HG03045 (cell line): ENCODE measurements around the gene RAPSN.

Source experiments
- ATAC-seq: cut with Tn5 transposase; IDR thresholded peaks from one replicate; pipeline ENCODE4 v1.9.1; 2021; ENCODE audit warnings: mild to moderate bottlenecking, moderate library complexity; ENCODE audit not compliant: unreplicated experiment

The RAPSN gene

DNA sequence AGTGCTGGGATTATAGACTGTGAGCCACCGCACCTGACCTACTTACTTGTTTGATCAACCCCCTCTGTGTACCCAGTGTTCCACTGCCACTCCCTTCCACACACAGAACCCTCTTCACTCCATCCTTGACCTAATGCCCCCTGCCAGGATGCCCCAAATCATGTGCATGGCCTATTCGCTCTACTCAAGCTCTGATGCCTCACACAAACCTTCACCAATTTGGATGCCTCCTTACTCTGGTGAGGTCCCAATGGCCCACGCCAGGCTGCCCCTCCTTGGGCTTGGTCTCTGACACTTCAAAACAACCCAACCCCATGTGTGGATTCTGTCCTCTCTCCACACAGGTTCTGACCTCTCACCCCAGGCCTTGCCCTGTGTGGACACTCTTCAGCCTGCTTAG, 13.2 kb downstream of the RAPSN start:
- ATAC-seq, result no peak

GRCh38 chr11:47434011-47434786, 14.7 kb downstream of the RAPSN start:
- ATAC-seq, result no peak

GRCh38 chr11:47433157-47433556, 15.8 kb downstream of the RAPSN start:
- ATAC-seq, result no peak

GRCh38 chr11:47431356-47432083, 17.4 kb downstream of the RAPSN start:
- no peak for ATAC-seq

GRCh38 chr11:47430524-47430923, 18.4 kb downstream of the RAPSN start:
- ATAC-seq, result no peak

DNA sequence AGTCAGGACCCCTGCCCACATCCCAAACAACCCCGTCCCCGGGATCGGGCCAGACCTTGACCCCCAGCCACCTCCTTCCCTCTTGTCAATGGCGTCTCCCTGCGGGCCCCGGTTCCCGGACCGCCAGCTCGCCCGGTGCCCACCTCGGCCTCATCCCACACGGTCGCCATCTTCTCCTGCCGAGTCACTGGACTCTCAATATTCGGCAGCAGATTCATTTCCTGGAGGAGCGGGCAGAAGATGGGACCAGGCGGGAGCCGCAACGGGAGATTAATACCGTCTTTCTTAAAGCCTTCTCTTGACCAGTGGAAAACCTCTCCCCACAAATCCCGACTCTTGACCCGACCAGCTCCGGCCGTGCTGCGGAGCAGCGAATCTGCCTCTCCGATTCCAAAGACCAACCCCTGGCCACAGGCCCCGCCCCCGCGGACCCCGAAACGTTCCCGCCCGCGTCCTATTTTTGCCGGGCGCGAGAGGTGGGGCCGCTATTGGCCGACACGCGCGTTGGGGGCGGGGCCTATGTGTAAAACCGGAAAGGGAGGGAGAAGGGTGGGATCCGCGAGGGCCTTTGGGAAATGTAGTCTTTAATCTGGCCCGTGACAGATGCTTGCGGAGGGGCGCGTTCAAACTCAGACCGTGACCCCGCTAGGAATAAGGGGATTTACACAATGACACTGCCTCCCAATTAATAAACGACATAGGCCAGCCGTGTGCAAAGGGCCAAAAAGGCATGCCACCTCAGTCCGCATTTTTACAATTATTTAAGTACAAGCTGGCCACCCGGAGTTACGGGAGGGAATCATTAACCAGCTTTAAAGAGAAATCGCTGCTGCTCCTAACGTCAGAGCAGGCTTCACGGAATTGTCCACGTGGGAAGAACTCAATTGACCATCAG, 22.6 kb downstream of the RAPSN start, which contains the start of gene PSMC3:
PSMC3 (minus strand) TSS at position 378 of the 895 bp plus-strand sequence; CDS start at position 218, 160 bp downstream.
- ATAC-seq, result peak; percentile 89

- no peak for ATAC-seq
These were observed 23.3 kb downstream of the RAPSN start for GRCh38 chr11:47425611-47426010.

DNA sequence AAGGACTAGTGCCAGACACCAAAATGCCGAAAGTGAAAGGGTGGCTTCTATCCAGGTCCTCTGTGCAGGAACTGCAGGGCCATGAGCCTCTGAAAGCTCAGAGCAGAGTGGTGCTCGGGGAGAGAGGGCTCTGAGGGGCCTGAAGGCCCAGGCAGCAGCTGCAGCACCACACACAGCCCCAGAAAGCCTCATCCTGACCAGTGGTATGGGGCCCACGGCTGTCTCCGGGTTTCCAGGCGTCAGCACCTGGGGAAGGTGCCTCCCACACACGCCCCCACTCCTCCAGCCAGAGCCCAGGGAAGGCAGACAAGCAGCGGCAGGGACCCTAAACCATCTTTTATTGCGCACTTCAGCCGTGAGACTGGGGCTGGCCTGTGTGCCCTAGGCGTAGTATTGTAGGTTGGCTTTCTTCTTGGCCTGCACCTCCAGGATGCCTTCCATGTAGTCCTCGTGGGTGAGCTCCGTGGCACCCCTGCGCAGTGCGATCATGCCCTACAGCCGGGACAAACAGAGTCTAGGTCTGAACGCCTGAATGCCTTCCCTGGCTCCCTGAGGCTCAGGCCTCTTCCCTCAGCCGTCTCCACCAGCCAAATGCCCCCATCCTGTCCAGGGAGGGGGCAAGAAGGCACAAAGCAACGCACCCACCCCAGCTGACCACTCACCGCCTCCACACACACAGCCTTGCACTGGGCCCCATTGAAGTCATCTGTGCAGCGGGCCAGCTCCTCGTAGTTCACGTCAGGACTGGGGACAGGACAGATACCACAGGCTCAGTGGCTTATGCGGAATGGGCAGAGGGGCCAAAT, 30.3 kb downstream of the RAPSN start:
- no peak for ATAC-seq

- ATAC-seq, result no peak
These were observed 31.2 kb downstream of the RAPSN start for GRCh38 chr11:47417712-47418111.

DNA sequence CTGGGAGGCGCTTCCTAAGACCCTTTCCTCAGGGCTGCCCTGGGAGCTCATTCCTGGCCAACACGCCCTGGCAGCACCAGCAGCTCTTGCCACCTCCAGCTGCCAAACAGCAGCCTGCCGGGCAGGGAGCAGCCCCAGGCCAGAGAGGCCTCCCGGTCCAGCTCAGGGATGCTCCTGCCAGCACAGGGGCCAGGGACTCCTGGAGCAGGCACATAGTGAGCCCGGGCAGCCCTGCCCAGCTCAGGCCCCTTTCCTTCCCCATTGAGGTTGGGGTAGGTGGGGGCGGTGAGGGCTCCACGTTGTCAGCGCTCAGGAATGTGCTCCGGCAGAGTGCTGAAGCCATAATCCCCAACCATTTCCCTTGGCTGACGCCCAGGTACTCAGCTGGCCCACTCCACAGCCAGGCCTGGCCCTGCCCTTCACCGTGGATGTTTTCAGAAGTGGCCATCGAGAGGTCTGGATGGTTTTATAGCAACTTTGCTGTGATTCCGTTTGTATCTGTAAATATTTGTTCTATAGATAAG, 32.9 kb downstream of the RAPSN start:
- no peak for ATAC-seq

DNA sequence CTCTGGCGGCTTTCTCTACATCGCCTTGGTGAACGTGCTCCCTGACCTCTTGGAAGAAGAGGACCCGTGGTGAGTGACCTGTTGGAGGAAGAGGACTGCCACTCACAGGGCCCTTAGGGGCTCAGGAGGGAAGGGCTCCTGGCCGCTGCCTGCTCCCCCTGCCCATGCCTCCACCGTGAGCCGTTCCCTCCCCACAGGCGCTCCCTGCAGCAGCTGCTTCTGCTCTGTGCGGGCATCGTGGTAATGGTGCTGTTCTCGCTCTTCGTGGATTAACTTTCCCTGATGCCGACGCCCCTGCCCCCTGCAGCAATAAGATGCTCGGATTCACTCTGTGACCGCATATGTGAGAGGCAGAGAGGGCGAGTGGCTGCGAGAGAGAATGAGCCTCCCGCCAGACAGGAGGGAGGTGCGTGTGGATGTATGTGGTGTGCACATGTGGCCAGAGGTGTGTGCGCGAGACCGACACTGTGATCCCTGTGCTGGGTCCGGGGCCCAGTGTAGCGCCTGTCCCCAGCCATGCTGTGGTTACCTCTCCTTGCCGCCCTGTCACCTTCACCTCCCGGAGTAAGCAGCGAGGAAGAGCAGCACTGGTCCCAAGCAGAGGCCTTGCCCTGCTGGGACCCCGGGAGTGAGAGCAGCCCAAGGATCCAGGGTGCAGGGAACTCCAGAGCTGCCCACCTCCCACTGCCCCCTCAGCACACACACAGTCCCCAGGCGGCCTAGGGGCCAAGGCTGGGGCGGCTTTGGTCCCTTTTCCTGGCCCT, 33.7 kb downstream of the RAPSN start:
- ATAC-seq, result no peak

- ATAC-seq, result no peak
These were observed 34.3 kb downstream of the RAPSN start for GRCh38 chr11:47414685-47415070.

GRCh38 chr11:47413908-47414684, 34.8 kb downstream of the RAPSN start:
- no peak for ATAC-seq

GRCh38 chr11:47413351-47413750, 35.6 kb downstream of the RAPSN start:
- no peak for ATAC-seq

DNA sequence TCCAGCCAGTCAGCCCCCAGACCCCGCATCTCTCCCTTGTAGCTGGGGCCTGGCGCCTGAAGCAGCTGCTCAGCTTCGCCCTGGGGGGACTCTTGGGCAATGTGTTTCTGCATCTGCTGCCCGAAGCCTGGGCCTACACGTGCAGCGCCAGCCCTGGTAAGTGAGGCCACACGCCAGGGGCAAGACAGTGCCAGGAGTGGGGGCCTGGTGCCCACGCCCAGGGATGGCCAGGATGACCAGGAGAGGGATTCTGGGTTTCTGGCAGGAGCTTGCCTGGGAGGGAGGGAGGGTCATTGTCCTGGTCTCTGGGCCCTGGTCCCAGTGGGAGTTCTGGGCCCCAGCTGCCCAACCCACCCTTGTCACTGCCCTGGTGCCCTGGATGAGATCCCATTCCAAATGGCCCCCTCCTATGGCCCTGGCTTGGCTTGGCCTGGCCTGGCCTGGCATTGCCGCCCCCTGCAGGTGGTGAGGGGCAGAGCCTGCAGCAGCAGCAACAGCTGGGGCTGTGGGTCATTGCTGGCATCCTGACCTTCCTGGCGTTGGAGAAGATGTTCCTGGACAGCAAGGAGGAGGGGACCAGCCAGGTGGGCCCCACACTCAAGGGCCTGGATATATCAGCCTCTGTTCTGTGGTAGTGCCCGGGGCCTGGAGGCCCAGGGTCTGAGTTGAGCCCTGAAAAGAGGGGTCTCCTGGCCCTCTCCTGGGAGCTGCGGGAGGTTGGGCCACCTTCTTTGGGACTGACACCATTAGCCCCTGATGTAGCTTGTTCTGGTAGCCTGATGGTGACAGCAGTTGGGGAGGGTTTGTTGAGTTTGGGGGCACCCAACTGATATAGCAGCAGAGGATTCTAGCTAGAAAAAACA, 36.8 kb downstream of the RAPSN start:
- ATAC-seq, result no peak

DNA sequence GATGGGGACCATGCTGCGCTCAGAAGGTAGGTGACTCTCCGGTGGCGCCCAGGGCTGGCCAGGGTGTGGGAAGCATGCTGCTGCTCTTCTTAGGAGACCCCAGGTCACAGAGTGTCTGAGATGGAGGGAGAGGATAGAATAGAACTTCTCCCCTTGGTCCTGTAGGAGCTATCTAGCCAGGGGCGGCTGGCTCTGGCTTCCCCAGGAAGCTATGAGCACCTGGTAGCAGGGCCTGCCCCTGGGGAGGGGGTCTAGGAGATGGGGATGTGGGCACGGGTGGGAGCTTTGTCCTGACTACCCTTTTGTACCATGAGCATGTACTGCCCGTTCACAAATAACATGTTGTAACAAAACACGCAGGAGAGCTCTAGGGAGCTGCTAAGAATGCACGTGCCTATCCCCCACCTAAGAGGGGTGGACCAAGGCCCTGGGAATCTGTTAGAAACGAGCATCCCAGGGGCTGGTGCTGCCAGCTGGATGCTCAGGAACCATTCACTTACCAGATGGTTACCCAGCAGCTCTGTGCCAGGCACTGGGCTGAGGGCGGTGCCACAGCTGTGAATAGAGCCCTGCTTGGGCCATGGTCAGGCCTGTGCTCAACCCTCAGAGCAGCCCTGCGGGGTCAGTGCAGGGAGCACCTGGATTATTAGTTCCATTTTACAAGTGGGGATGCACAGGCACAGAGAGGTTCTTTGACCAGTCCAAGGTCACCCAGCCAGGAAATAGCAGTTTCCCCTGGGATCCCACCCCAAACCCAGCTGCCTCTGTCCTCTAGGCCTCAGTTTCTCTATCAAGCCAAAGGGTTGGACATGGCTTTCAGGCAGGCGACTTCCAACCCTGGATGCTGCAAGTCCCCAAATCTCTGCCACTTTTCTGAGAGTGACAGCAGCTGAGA, 38.3 kb downstream of the RAPSN start:
- no peak for ATAC-seq
